HCT116 (cell line): ENCODE measurements around the gene TOLLIP. TPM values are rescaled to one million over a fixed set of nuclear protein-coding genes. Genes with fewer than 3 reads are reported as not detected.
A peak's percentile ranks its signal among the peaks of the same experiment; 100 is the strongest.

Experiments used
- ATAC-seq: fragments of 200-7000 bp; cut with Tn5 transposase; 2 replicates; pipeline ENCODE4 v1.9.1; 2020; ENCODE audit warnings: mild to moderate bottlenecking, moderate library complexity
- Bru-seq: library from RNA; stranded (reverse); fragments of 400-500 nt; gene quantifications from one replicate; lab custom pipeline; 2021; lab: Mats Ljungman, UMichigan
- BruChase-seq, 2 experiments: library from RNA; stranded (reverse); fragments of 400-500 nt; gene quantifications; one replicate each; lab custom pipeline; 2021; lab: Mats Ljungman, UMichigan
- BruUV-seq: library from RNA; stranded (reverse); fragments of 400-500 nt; replicated peaks from 2 replicates; lab custom pipeline; 2021; lab: Mats Ljungman, UMichigan
- CTCF ChIA-PET: fragments of 300-600 bp; sonication (Branson Sonifier 250); formaldehyde crosslinking; loops from one replicate; lab custom pipeline; 2021; ENCODE audit warnings: antibody characterized with exemption; lab: Charles Lee
- POLR2A ChIA-PET: fragments of 300-600, 350-600 bp; sonication (Branson Sonifier 250); formaldehyde crosslinking; loops from one replicate; lab custom pipeline; 2021; ENCODE audit warnings: antibody characterized with exemption; lab: Charles Lee
- RAD21 ChIA-PET, 2 experiments: fragments of 300-600 bp; sonication (Branson Sonifier 250); formaldehyde crosslinking; loops; one replicate each; lab custom pipeline; 2023; ENCODE audit warnings: low total read pairs in 2 of 2; ENCODE audit not compliant: uncharacterized antibody in 2 of 2, unreplicated experiment in 2 of 2, low non-redundant PET in 1 of 2; lab: Charles Lee
- DNase-seq: peaks from one replicate; pipeline ENCODE4 v3.0.0-alpha.2; 2010; ENCODE audit warnings: low read depth, low spot score
- H2AFZ ChIP-seq: fragments of 200-600 bp; shearing (Covaris generic), sonication (generic); 2 replicates; pipeline ENCODE4 v1.6.1; 2017; ENCODE audit warnings: low read depth, mixed run types, mixed read lengths, antibody characterized with exemption, low read length; ENCODE audit not compliant: poor library complexity, severe bottlenecking
- H3K27ac ChIP-seq: 2 replicates; pipeline ENCODE4 v1.5.1; 2012; ENCODE audit warnings: low read depth, low read length
- H3K27me3 ChIP-seq: fragments of 200-600 bp; sonication (generic); 2 replicates; pipeline ENCODE4 v1.6.1; 2016; ENCODE audit warnings: mixed run types, low read length, mixed read lengths; ENCODE audit not compliant: insufficient read depth
- H3K36me3 ChIP-seq, 2 experiments: fragments of 200-500 bp in 1 of 2; fragments of 200-600 bp in 1 of 2; sonication (Bioruptor generic) in 1 of 2; sonication (generic) in 1 of 2; 2 replicates each; pipeline versions ENCODE4 v1.5.1 to v1.6.1; 2014 to 2016; ENCODE audit warnings: low read length in 2 of 2, inconsistent platforms in 1 of 2, mixed read lengths in 1 of 2, mixed run types in 1 of 2; ENCODE audit not compliant: insufficient read depth in 2 of 2, control insufficient read depth in 1 of 2
- H3K4me1 ChIP-seq, 2 experiments: fragments of 200-600 bp in 1 of 2; sonication (generic) in 1 of 2; 2 replicates each; pipeline versions ENCODE4 v1.5.1 to v1.6.1; 2012 to 2017; ENCODE audit warnings: low read length in 2 of 2, inconsistent platforms in 1 of 2, mild to moderate bottlenecking in 1 of 2, mixed read lengths in 1 of 2, mixed run types in 1 of 2, moderate library complexity in 1 of 2; ENCODE audit not compliant: insufficient read depth in 2 of 2, control insufficient read depth in 1 of 2
- H3K4me2 ChIP-seq: fragments of 200-600 bp; sonication (generic); 2 replicates; pipeline ENCODE4 v1.6.1; 2017; ENCODE audit warnings: mixed run types, low read length, mixed read lengths
- H3K4me3 ChIP-seq, 2 experiments: fragments of 200-600 bp in 1 of 2; sonication (generic) in 1 of 2; replicated peaks in 1 of 2; 2 replicates each; pipeline ENCODE4 v1.5.1; 2011 to 2016; ENCODE audit warnings: low read length in 2 of 2, control low read depth in 1 of 2, low read depth in 1 of 2, mild to moderate bottlenecking in 1 of 2, mixed read lengths in 1 of 2, mixed run types in 1 of 2
- H3K79me2 ChIP-seq: fragments of 200-600 bp; sonication (generic); 2 replicates; pipeline ENCODE4 v1.6.1; 2017; ENCODE audit warnings: mild to moderate bottlenecking, mixed run types, low read length, moderate library complexity, mixed read lengths; ENCODE audit not compliant: insufficient read depth
- H3K9ac ChIP-seq: fragments of 200-600 bp; sonication (generic); 2 replicates; pipeline ENCODE4 v1.6.1; 2016; ENCODE audit warnings: low read length, mixed read lengths
- H3K9me2 ChIP-seq: fragments of 200-600 bp; sonication (generic), shearing (Covaris generic); 2 replicates; pipeline ENCODE4 v1.6.1; 2017; ENCODE audit warnings: mixed run types, mild to moderate bottlenecking, moderate library complexity; ENCODE audit not compliant: insufficient read depth
- H3K9me3 ChIP-seq, 2 experiments: fragments of 200-500 bp in 1 of 2; fragments of 200-600 bp in 1 of 2; sonication (Bioruptor generic) in 1 of 2; sonication (generic) in 1 of 2; 2 replicates each; pipeline ENCODE4 v1.6.1; 2014 to 2017; ENCODE audit warnings: low read length in 2 of 2, mixed read lengths in 2 of 2, inconsistent platforms in 1 of 2, low read depth in 1 of 2, mild to moderate bottlenecking in 1 of 2, mixed run types in 1 of 2, moderate library complexity in 1 of 2; ENCODE audit not compliant: control insufficient read depth in 1 of 2, insufficient read depth in 1 of 2
- H4K20me1 ChIP-seq: fragments of 200-600 bp; sonication (generic), shearing (Covaris generic); 2 replicates; pipeline ENCODE4 v1.6.1; 2017; ENCODE audit warnings: mixed run types, mild to moderate bottlenecking, moderate library complexity; ENCODE audit not compliant: insufficient read depth
- EGR1 ChIP-seq: IDR thresholded peaks from 2 replicates; pipeline ENCODE4 v1.6.1; 2012; ENCODE audit warnings: low read depth
- ELF1 ChIP-seq: IDR thresholded peaks from 2 replicates; pipeline ENCODE4 v1.6.1; 2012; ENCODE audit warnings: low read depth, borderline replicate concordance
- EZH2 ChIP-seq: fragments of 200-600 bp; sonication (generic); IDR thresholded peaks from 2 replicates; pipeline ENCODE4 v1.6.1; 2017; ENCODE audit warnings: antibody characterized with exemption, mixed run types
- EZH2phosphoT487 ChIP-seq: fragments of 200-600 bp; IDR thresholded peaks from 2 replicates; pipeline ENCODE4 v1.6.1; 2018; ENCODE audit warnings: antibody characterized with exemption, borderline replicate concordance
- JUND ChIP-seq: IDR thresholded peaks from 2 replicates; pipeline ENCODE4 v1.6.1; 2012
- POLR2AphosphoS5 ChIP-seq: IDR thresholded peaks from 2 replicates; pipeline ENCODE4 v1.6.1; 2011; ENCODE audit warnings: mild to moderate bottlenecking, low read depth, low read length, moderate library complexity
- RAD21 ChIP-seq: IDR thresholded peaks from 2 replicates; pipeline ENCODE4 v1.6.1; 2012; ENCODE audit warnings: low read depth, mild to moderate bottlenecking
- SIN3A ChIP-seq: IDR thresholded peaks from 2 replicates; pipeline ENCODE4 v1.6.1; 2012; ENCODE audit warnings: low read depth
- SP1 ChIP-seq: IDR thresholded peaks from 2 replicates; pipeline ENCODE4 v1.6.1; 2012; ENCODE audit warnings: low read depth
- SRF ChIP-seq: IDR thresholded peaks from 2 replicates; pipeline ENCODE4 v1.6.1; 2012; ENCODE audit warnings: low read depth
- TCF7L2 ChIP-seq: IDR thresholded peaks from 2 replicates; pipeline ENCODE4 v1.7.0; 2011; ENCODE audit warnings: borderline replicate concordance, inconsistent platforms; ENCODE audit not compliant: insufficient read depth, insufficient read length; ENCODE audit errors: extremely low read depth
- YY1 ChIP-seq: IDR thresholded peaks from 2 replicates; pipeline ENCODE4 v1.6.1; 2011; ENCODE audit warnings: low read length, low read depth, moderate library complexity, mild to moderate bottlenecking; ENCODE audit not compliant: insufficient replicate concordance; ENCODE audit errors: extremely low read depth
- ZFX ChIP-seq: fragments of 450-650 bp; IDR thresholded peaks from 2 replicates; pipeline ENCODE4 v1.6.1; 2017
- intact Hi-C: fragments of 100-400 bp; cut with micrococcal nuclease; formaldehyde crosslinking; loops from 2 replicates; pipeline ENCODE4 v1.10.0; 2022
- long read RNA-seq: library from polyadenylated mRNA; unstranded; transcript quantifications from one replicate; pipeline ENCODE4 v2.0.0, GENCODE V29; 2021; ENCODE audit not compliant: unreplicated experiment
- polyA plus RNA-seq: library from polyadenylated mRNA; unstranded; fragments of >200 nt; gene quantifications from 2 replicates; pipeline ENCODE4 v1.2.1, GENCODE V29; 2012; ENCODE audit warnings: missing spikeins
- total RNA-seq: library from RNA; stranded (reverse); gene quantifications from one replicate; pipeline ENCODE4 v1.2.1, GENCODE V29; 2021; ENCODE audit not compliant: unreplicated experiment
- TF ChIP-seq, protein P1 (sequence below), 3 experiments: fragments of 200-600 bp in 1 of 3; sonication (generic) in 1 of 3; IDR thresholded peaks in 2 of 3; conservative IDR thresholded peaks in 1 of 3; 2 replicates each; pipeline ENCODE4 v1.5.1; 2012 to 2017; ENCODE audit warnings: low read depth in 2 of 3, low read length in 2 of 3, antibody characterized with exemption in 1 of 3, borderline replicate concordance in 1 of 3, control low read depth in 1 of 3, mild to moderate bottlenecking in 1 of 3, mixed read lengths in 1 of 3, mixed run types in 1 of 3, moderate library complexity in 1 of 3; ENCODE audit not compliant: insufficient read depth in 1 of 3
- TF ChIP-seq, protein P2 (sequence below): IDR thresholded peaks from 2 replicates; pipeline ENCODE4 v1.6.1; 2012
- TF ChIP-seq, protein P3 (sequence below): IDR thresholded peaks from 2 replicates; pipeline ENCODE4 v1.6.1; 2012
- TF ChIP-seq, protein P4 (sequence below): IDR thresholded peaks from 2 replicates; pipeline ENCODE4 v1.6.1; 2011; ENCODE audit warnings: mild to moderate bottlenecking, low read length, moderate library complexity; ENCODE audit not compliant: insufficient replicate concordance; ENCODE audit errors: extremely low read depth

Gene TOLLIP
- total RNA-seq (28.5 TPM), Bru-seq, nascent RNA (percentile 52 among the genes with signal in this experiment), BruChase-seq, experiment 1, labeled RNA remaining after a 6-hour chase (percentile 70 among the genes with signal in this experiment), BruChase-seq, experiment 2, labeled RNA remaining after a 2-hour chase (percentile 64 among the genes with signal in this experiment)
- 22.6 and 39.6 TPM in 2 replicates for polyA plus RNA-seq
- long read RNA-seq, transcript TOLLIP-202 (6 exons, 3,617 nt) = major isoform, 43 of 87 reads
- long read RNA-seq, transcript TOLLIP-211 (5 exons, 684 nt) = minor isoform, 8 of 87 reads
- long read RNA-seq, partial matches to known transcripts = 14 of 87 reads
- long read RNA-seq, other reads (novel, unspliced or antisense) = 22 of 87 reads

DNA sequence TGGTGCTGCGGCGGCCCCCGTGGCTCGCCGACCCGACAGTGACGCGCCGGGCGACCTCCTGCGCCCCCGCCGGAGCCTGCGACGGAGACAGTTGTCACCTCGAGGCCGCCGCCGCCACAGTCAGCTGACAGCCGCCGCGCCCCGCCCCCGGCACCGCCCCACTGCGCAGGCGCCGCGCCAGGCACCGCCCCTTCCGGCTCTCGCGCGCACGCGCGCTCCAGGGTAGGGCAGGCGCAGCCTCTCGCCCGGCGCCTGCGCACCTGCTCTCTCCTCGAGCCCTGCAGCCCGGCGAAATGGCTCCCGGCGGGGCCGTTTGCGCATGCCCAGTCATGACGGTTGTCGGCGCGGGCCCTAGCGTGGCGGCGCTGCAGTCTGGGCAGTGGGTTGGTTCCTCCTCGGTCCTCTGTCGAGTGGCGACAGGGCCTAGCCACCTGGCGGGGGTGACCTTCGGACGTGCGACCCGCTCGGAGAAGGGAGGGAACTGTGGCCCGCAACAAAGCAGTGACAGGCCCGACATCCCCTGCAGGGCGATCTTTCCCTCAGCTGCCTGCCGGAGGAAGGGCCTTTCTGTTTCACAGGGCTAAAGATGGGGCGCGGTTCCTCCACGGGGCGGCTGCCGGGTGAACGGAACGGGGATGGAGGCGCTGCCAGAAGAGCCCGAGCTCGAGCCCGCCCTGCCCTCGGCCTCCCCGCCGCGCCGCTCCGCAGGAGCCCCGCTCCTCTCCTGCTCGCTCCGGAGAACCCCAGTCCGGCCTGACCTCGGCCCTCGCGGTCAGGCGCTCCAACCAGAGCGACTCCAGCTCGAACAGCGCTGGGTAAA, at the start of gene TOLLIP:
Gene TOLLIP (minus strand): TSS at position 135 of the 820 bp plus-strand sequence. CDS start 134 bp downstream, at position 1.
- H2AFZ ChIP-seq = no peak within 1 kb of the TSS
- no peaks in the 10 kb centered on the region for H4K20me1 ChIP-seq
- H3K4me1 ChIP-seq = peaks cover 5 to 25% of the 10 kb centered on the region in 2 experiments; a peak in 3 of 4 replicates
- H3K36me3 ChIP-seq = no peaks in the 10 kb centered on the region
- CTCF ChIA-PET = no interaction called here
- DNase-seq (peak; percentile 74), ATAC-seq (peak; percentile 91)
- peak within 1 kb of the TSS; percentile 98 for H3K4me2 ChIP-seq
- BruUV-seq = TSS peak; percentile 85
- POLR2A ChIA-PET = no interaction called here
- H3K9ac ChIP-seq = peak within 1 kb of the TSS; percentile 89
- H3K4me3 ChIP-seq = peak within 1 kb of the TSS; percentile 73 to 82
- peak; percentile 90 for TF ChIP-seq YY1
- TF ChIP-seq SRF = no peak
- TF ChIP-seq ZFX = peak; percentile 93
- no peak for TF ChIP-seq JUND
- peak; percentile 93 for TF ChIP-seq POLR2AphosphoS5
- no peak for TF ChIP-seq EZH2phosphoT487
- no peak for TF ChIP-seq TCF7L2
- no peak for TF ChIP-seq SP1
- TF ChIP-seq, protein P1, sequence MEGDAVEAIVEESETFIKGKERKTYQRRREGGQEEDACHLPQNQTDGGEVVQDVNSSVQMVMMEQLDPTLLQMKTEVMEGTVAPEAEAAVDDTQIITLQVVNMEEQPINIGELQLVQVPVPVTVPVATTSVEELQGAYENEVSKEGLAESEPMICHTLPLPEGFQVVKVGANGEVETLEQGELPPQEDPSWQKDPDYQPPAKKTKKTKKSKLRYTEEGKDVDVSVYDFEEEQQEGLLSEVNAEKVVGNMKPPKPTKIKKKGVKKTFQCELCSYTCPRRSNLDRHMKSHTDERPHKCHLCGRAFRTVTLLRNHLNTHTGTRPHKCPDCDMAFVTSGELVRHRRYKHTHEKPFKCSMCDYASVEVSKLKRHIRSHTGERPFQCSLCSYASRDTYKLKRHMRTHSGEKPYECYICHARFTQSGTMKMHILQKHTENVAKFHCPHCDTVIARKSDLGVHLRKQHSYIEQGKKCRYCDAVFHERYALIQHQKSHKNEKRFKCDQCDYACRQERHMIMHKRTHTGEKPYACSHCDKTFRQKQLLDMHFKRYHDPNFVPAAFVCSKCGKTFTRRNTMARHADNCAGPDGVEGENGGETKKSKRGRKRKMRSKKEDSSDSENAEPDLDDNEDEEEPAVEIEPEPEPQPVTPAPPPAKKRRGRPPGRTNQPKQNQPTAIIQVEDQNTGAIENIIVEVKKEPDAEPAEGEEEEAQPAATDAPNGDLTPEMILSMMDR (IDR thresholded peaks at IDR 0.05 in 2 of 3, conservative IDR thresholded peaks at IDR 0.05 in 1 of 3; ENCODE audit: borderline replicate concordance in 1 of 3, insufficient read depth in 1 of 3, low read depth in 2 of 3, low read length in 2 of 3) = 0 out of 6 replicates have a peak, but pooled peaks of 1 of the 3 experiments have one; percentile 11
- no peak for TF ChIP-seq EZH2
- TF ChIP-seq, protein P2, sequence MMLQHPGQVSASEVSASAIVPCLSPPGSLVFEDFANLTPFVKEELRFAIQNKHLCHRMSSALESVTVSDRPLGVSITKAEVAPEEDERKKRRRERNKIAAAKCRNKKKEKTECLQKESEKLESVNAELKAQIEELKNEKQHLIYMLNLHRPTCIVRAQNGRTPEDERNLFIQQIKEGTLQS = no peak
- TF ChIP-seq EGR1 = no peak; the same call in 1 of the 2 replicates
- TF ChIP-seq, protein P3, sequence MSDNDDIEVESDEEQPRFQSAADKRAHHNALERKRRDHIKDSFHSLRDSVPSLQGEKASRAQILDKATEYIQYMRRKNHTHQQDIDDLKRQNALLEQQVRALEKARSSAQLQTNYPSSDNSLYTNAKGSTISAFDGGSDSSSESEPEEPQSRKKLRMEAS = peak; percentile 74
- no peak for TF ChIP-seq ELF1
- TF ChIP-seq, protein P4, sequence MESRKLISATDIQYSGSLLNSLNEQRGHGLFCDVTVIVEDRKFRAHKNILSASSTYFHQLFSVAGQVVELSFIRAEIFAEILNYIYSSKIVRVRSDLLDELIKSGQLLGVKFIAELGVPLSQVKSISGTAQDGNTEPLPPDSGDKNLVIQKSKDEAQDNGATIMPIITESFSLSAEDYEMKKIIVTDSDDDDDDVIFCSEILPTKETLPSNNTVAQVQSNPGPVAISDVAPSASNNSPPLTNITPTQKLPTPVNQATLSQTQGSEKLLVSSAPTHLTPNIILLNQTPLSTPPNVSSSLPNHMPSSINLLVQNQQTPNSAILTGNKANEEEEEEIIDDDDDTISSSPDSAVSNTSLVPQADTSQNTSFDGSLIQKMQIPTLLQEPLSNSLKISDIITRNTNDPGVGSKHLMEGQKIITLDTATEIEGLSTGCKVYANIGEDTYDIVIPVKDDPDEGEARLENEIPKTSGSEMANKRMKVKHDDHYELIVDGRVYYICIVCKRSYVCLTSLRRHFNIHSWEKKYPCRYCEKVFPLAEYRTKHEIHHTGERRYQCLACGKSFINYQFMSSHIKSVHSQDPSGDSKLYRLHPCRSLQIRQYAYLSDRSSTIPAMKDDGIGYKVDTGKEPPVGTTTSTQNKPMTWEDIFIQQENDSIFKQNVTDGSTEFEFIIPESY = no peak
- TF ChIP-seq SIN3A = 0 out of 2 replicates have a peak, but pooled peaks have one; percentile 34
- TF ChIP-seq RAD21 = peak; percentile 22; the same call in 1 of the 2 replicates
- no peaks in the 10 kb centered on the region for H3K27me3 ChIP-seq
- H3K9me3 ChIP-seq = peaks cover 0 to 15% of the 10 kb centered on the region in 2 experiments; a peak in 1 of 4 replicates
- intact Hi-C loops = loop anchor here (5.0 kb wide), 1 partner anchor 47 kb away; no protein-coding TSS in a partner anchor
- H3K9me2 ChIP-seq = no peaks in the 10 kb centered on the region
- RAD21 ChIA-PET = no interaction called here
- peaks cover 19% of the 10 kb centered on the region for H3K79me2 ChIP-seq
- H3K27ac ChIP-seq = peak within 1 kb of the TSS; percentile 72
